ENCODE measurements around the gene PCCA.
A peak's percentile ranks its signal among the peaks of the same experiment; 100 is the strongest.
"Not testable (repeated sequence)": the region's sequence is repeated elsewhere in the genome, so short reads cannot be mapped to it uniquely, and the experiment has no call there.

The PCCA gene

DNA sequence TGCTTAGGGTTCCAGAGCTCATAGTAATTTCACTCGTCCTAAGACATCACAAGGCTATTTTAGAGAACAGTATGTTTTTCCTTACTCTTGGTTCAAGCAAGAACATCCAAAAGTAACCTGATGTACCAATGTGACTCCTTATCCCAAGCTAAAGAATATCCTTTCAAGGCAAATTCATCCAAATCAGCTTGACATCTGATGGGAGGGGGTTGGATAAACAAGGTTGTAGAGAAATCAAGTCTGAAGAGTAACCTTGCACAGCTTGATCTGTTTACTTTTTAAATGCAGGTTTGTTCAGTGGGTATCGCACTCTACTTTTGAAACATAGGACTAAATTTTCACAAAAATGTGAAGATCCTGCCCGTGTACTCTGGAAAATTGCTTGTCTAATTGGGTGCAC lies 298.5 kb downstream of the PCCA start:
- Histone ChIP-seq H3K36me3 (replicated peaks) (no peaks in the 10 kb centered on the region), H3K27ac (no peak overlapping the region), H3K4me3 (ENCODE audit: low read depth, low read length) (no peak overlapping the region), H3K27me3 (replicated peaks) (no peaks in the 10 kb centered on the region)
- in situ Hi-C loops (cut with HindIII; ENCODE audit: low pct_ligation_motif_present, low sequenced_read_pairs), result no loop called here
- DNase-seq, result no peak
- TF ChIP-seq, protein P1, sequence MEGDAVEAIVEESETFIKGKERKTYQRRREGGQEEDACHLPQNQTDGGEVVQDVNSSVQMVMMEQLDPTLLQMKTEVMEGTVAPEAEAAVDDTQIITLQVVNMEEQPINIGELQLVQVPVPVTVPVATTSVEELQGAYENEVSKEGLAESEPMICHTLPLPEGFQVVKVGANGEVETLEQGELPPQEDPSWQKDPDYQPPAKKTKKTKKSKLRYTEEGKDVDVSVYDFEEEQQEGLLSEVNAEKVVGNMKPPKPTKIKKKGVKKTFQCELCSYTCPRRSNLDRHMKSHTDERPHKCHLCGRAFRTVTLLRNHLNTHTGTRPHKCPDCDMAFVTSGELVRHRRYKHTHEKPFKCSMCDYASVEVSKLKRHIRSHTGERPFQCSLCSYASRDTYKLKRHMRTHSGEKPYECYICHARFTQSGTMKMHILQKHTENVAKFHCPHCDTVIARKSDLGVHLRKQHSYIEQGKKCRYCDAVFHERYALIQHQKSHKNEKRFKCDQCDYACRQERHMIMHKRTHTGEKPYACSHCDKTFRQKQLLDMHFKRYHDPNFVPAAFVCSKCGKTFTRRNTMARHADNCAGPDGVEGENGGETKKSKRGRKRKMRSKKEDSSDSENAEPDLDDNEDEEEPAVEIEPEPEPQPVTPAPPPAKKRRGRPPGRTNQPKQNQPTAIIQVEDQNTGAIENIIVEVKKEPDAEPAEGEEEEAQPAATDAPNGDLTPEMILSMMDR (IDR thresholded peaks at IDR 0.05; ENCODE audit: low read depth, low read length, missing control alignments), result no peak

DNA sequence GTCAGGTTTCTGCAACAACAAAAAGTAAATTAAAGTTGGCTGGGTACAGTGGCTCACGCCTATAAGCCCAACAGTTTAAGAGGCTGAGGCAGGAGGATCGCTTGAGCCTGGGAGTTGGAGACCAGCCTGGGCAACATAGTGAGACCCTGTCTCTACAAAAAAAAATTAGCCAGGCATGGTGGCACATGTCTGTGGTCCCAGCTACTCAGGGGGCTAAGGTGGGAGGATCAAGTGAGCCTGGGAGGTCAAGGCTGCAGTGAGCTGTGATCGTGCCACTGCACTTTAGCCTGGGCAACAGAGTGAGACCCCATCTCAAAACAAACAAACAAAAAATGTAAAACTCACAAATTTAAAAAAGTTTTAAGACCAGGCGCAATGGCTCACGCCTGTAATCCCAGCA lies 299.3 kb downstream of the PCCA start:
- in situ Hi-C loops (cut with HindIII; ENCODE audit: low pct_ligation_motif_present, low sequenced_read_pairs); H3K27ac ChIP-seq; H3K27me3 ChIP-seq (replicated peaks); H3K36me3 ChIP-seq (replicated peaks); H3K4me3 ChIP-seq (ENCODE audit: low read depth, low read length); DNase-seq: not testable (repeated sequence)

DNA sequence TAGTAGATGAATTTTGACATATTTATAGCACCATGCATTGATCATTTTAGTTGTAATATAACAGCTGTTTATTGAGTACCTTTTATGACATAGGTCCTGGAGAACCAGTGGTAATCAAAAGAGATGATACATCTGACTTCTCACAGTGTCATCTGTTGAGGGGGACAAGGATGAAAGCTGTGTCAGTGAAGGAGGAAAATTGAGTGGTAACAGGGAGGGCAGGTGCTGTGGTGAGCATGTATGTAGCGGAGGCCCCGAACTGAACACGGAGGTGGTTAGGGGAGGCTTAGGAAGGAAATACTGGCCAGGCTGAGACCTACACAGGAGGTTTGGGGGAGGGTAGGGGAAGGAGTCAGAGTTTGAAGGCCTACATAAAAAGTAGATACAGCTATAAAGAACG lies 300.0 kb downstream of the PCCA start:
- TF ChIP-seq, protein P1 (IDR thresholded peaks at IDR 0.05; ENCODE audit: low read depth, low read length, missing control alignments), result no peak
- no peak for DNase-seq
- H3K27me3 ChIP-seq (replicated peaks), result no peaks in the 10 kb centered on the region
- H3K36me3 ChIP-seq (replicated peaks), result no peaks in the 10 kb centered on the region
- no peak overlapping the region for H3K4me3 ChIP-seq (ENCODE audit: low read depth, low read length)
- in situ Hi-C loops (cut with HindIII; ENCODE audit: low pct_ligation_motif_present, low sequenced_read_pairs), result no loop called here
- H3K27ac ChIP-seq, result no peak overlapping the region

DNA sequence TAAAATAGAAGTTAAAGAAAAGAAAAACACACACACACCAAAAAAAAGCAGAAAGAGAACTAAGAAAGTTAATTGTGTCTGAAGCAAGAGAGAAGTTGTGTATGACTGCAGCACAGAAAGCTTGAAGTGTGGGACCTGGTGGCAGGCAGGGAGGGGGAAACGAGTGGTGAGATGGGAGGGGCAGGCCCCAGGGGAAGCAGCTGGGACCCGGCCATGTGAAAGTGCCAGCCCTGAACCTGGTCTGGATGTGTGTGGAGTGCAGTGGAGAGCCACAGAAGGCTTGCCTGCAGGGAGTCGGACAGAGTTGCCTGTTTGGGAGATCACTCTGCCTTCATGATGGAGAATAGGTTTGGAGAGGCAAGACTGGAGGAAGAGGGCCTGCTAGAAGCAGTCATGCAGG lies 300.7 kb downstream of the PCCA start:
- Histone ChIP-seq H3K27me3 (replicated peaks) (no peaks in the 10 kb centered on the region), H3K4me3 (ENCODE audit: low read depth, low read length) (no peak overlapping the region), H3K36me3 (replicated peaks) (no peaks in the 10 kb centered on the region), H3K27ac (no peak overlapping the region)
- TF ChIP-seq, protein P1 (IDR thresholded peaks at IDR 0.05; ENCODE audit: low read depth, low read length, missing control alignments), result no peak
- no peak for DNase-seq
- in situ Hi-C loops (cut with HindIII; ENCODE audit: low pct_ligation_motif_present, low sequenced_read_pairs), result no loop called here

DNA sequence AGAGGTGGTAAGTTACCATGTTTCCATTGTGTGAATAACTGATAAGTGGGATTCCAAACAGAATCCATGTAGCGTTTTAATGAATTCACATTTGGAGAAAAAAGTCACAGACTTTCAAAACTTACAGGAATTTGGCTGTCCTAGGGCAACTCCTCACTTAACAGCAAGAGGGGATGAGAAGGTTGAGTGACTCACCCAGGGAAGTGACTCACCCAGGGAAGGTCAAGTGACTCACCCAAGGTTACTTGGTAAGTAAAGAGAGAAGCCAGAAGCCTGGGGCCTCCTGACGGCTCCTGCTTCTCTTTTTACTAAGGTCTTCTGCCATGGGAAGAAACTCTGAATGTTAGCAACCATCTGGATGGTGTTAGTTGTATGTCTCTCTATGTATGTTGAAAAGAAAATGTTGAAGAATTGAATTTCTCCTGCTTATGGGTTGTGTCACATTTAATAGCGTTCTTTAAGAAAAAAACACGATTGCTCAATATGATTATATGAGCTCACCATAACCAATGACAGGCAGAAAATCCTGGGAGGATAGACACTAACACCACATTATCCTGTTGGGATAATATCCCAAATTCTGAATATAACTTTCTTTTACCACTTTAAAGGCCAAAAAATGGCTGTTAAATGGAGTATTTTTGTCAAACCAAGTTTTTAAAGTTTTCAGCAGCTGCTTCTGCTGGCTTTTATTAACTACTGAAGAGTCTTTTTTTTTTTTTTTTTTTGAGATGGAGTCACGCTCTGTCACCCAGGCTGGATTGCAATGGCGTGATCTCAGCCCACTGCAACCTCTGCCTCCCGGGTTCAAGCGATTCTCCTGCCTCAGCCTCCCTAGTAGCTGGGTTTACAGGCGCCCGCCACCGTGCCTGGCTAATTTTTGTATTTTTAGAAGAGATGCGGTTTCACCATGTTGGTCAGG lies 304.1 kb downstream of the PCCA start:
- TF ChIP-seq, protein P1 (IDR thresholded peaks at IDR 0.05; ENCODE audit: low read depth, low read length, missing control alignments), result no peak
- peak overlapping the region; percentile 97 for H3K27ac ChIP-seq
- H3K4me3 ChIP-seq (ENCODE audit: low read depth, low read length), result no peak overlapping the region
- no peaks in the 10 kb centered on the region for H3K27me3 ChIP-seq (replicated peaks)
- H3K36me3 ChIP-seq (replicated peaks), result no peaks in the 10 kb centered on the region
- DNase-seq, result peak; percentile 100
- in situ Hi-C loops (cut with HindIII; ENCODE audit: low pct_ligation_motif_present, low sequenced_read_pairs), result no loop called here

DNA sequence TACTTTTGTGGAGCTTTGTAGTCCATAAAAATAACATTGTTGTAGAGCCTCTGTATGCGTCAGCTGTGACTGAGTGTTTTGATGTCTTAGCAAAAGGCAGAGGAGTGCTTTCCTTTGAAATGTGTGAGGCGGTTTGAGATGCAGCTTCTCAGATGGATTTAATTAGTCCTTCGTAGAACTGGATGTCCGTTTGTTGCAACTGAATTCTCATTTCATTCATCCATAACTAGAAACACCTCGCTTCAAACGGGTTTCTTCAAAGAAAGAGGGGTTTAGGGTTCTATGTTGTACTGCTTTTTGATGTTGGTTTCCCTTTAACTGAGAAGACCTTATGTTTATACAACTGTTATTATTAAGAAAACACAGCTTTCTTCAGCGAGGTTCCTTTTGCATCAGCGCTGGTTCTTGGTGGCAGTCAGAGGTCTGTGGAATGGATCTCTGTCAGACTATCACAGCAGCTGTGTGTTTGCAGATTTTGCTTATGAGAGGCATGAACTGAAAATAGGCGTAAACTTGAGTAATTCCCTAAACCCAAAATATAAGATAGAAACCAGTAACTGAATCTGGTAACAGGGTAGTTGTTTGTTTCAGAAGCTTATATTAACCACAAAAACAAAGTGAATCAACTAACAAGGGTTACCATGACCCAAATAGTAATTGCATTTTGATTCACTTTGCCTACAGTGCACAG lies 305.3 kb downstream of the PCCA start:
- TF ChIP-seq, protein P1 (IDR thresholded peaks at IDR 0.05; ENCODE audit: low read depth, low read length, missing control alignments), result no peak
- Histone ChIP-seq H3K27ac (peak overlapping the region; percentile 97), H3K36me3 (replicated peaks) (no peaks in the 10 kb centered on the region), H3K4me3 (ENCODE audit: low read depth, low read length) (no peak overlapping the region), H3K27me3 (replicated peaks) (no peaks in the 10 kb centered on the region)
- in situ Hi-C loops (cut with HindIII; ENCODE audit: low pct_ligation_motif_present, low sequenced_read_pairs), result no loop called here
- peak; percentile 86 for DNase-seq

All from brain microvascular endothelial cell (primary cell).